DND-41 (cell line): ENCODE data around the gene NDUFAB1.

ENCODE experiments used
- ATAC-seq: fragments of 200-7000 bp; cut with Tn5 transposase; 3 replicates; pipeline ENCODE4 v1.9.1; 2021; ENCODE audit warnings: low read depth; ENCODE audit not compliant: insufficient read depth
- DNase-seq: peaks from one replicate; pipeline ENCODE4 v3.0.0-alpha.2; 2020
- H2AFZ ChIP-seq: 2 replicates; pipeline ENCODE4 v1.6.0; 2012; ENCODE audit warnings: low read depth, low read length
- H3K27ac ChIP-seq: 2 replicates; pipeline ENCODE4 v1.5.1; 2012; ENCODE audit warnings: low read length, inconsistent platforms
- H3K27me3 ChIP-seq: fragments of 200-600 bp; sonication (generic); 2 replicates; pipeline ENCODE4 v1.6.0; 2012; ENCODE audit warnings: low read length, mild to moderate bottlenecking, inconsistent platforms; ENCODE audit not compliant: insufficient read depth, poor library complexity
- H3K36me3 ChIP-seq: 2 replicates; pipeline ENCODE4 v1.5.1; 2012; ENCODE audit warnings: low read length, inconsistent platforms; ENCODE audit not compliant: insufficient read depth
- H3K4me1 ChIP-seq: 2 replicates; pipeline ENCODE4 v1.5.1; 2012; ENCODE audit warnings: mild to moderate bottlenecking, low read length; ENCODE audit not compliant: insufficient read depth
- H3K4me2 ChIP-seq: 2 replicates; pipeline ENCODE4 v1.6.0; 2012; ENCODE audit warnings: mild to moderate bottlenecking, moderate library complexity, low read length, inconsistent platforms; ENCODE audit not compliant: insufficient read depth
- H3K4me3 ChIP-seq, 2 experiments: fragments of 200-600 bp in 1 of 2; shearing (Covaris generic) in 1 of 2; 2 replicates each; pipeline ENCODE4 v1.5.1; 2012 to 2016; ENCODE audit warnings: inconsistent platforms in 2 of 2, low read length in 2 of 2, mild to moderate bottlenecking in 2 of 2, low read depth in 1 of 2, moderate library complexity in 1 of 2
- H3K79me2 ChIP-seq: 2 replicates; pipeline ENCODE4 v1.6.0; 2012; ENCODE audit warnings: low read length, inconsistent platforms; ENCODE audit not compliant: insufficient read depth
- H3K9ac ChIP-seq: 2 replicates; pipeline ENCODE4 v1.6.0; 2012; ENCODE audit warnings: low read depth, mild to moderate bottlenecking, inconsistent platforms, low read length, moderate library complexity
- H3K9me3 ChIP-seq: 2 replicates; pipeline ENCODE4 v1.5.1; 2012; ENCODE audit warnings: low read length, moderate library complexity, mild to moderate bottlenecking, inconsistent platforms; ENCODE audit not compliant: insufficient read depth, severe bottlenecking
- H4K20me1 ChIP-seq: 2 replicates; pipeline ENCODE4 v1.6.0; 2012; ENCODE audit warnings: low read length; ENCODE audit not compliant: insufficient read depth
- CTCF ChIP-seq: IDR thresholded peaks from 2 replicates; pipeline ENCODE4 v1.5.1; 2012; ENCODE audit warnings: borderline replicate concordance, low read length, moderate library complexity, mild to moderate bottlenecking; ENCODE audit not compliant: poor library complexity, severe bottlenecking; ENCODE audit errors: extremely low read depth
- EZH2 ChIP-seq: IDR thresholded peaks from 3 replicates; pipeline ENCODE4 v1.6.1; 2012; ENCODE audit warnings: borderline replicate concordance, low read depth, mild to moderate bottlenecking, moderate library complexity, low read length, inconsistent platforms; ENCODE audit not compliant: severe bottlenecking

Gene NDUFAB1

GRCh38 chr16:23597003-23597756 is 1.1 kb upstream of the NDUFAB1 start:
- Histone ChIP-seq H2AFZ (peak overlapping the region; percentile 63), H3K4me1 (peaks cover 32% of the 10 kb centered on the region), H4K20me1 (peaks cover 32% of the 10 kb centered on the region), H3K27me3 (no peaks in the 10 kb centered on the region), H3K4me2 (peak overlapping the region; percentile 99; the same call in 1 of the 2 replicates), H3K79me2 (peaks cover 37% of the 10 kb centered on the region), H3K36me3 (peaks cover 32% of the 10 kb centered on the region), H3K9ac (no peak overlapping the region), H3K27ac (0 out of 2 replicates have a peak overlapping the region, but pooled peaks have one; percentile 13), H3K4me3 (no peak overlapping the region), H3K9me3 (no peaks in the 10 kb centered on the region)
- DNase-seq: peak; percentile 11
- ATAC-seq: no peak
- TF ChIP-seq EZH2 (no peak), CTCF (peak; percentile 22)

- Histone ChIP-seq H2AFZ (peak overlapping the region; percentile 93), H4K20me1 (peaks cover 49% of the 10 kb centered on the region), H3K36me3 (peaks cover 43% of the 10 kb centered on the region), H3K4me1 (peaks cover 32% of the 10 kb centered on the region), H3K4me2 (peak overlapping the region; percentile 99), H3K79me2 (peaks cover 55% of the 10 kb centered on the region), H3K4me3 (peak overlapping the region; percentile 84 to 99), H3K27me3 (no peaks in the 10 kb centered on the region), H3K9ac (peak overlapping the region; percentile 88), H3K27ac (peak overlapping the region; percentile 83), H3K9me3 (no peaks in the 10 kb centered on the region)
- ATAC-seq (no peak), DNase-seq (no peak)
- no peak for TF ChIP-seq EZH2
- no peak for TF ChIP-seq CTCF
Observed at GRCh38 chr16:23595246-23595950, 718 bp downstream of the NDUFAB1 start.

- H3K4me3 ChIP-seq: peak overlapping the region in 1 of 2 experiments; percentile 99; a peak in 1 of 4 replicates
- H2AFZ ChIP-seq: no peak overlapping the region
- H3K4me2 ChIP-seq: peak overlapping the region; percentile 99
- ATAC-seq (no peak), DNase-seq (no peak)
- H3K9me3 ChIP-seq: no peaks in the 10 kb centered on the region
- no peak overlapping the region for H3K27ac ChIP-seq
- no peaks in the 10 kb centered on the region for H3K27me3 ChIP-seq
- TF ChIP-seq CTCF: no peak
- no peak for TF ChIP-seq EZH2
- peaks cover 56% of the 10 kb centered on the region for H3K36me3 ChIP-seq
- peaks cover 32% of the 10 kb centered on the region for H3K4me1 ChIP-seq
- H4K20me1 ChIP-seq: peaks cover 59% of the 10 kb centered on the region
- H3K9ac ChIP-seq: no peak overlapping the region
- peaks cover 67% of the 10 kb centered on the region for H3K79me2 ChIP-seq
Observed at GRCh38 chr16:23594186-23594585, 1.9 kb downstream of the NDUFAB1 start.
